Anterior cingulate cortex (tissue), 58 donors: ENCODE measurements around the gene STRIT1.

Experiments
- DNase-seq, 58 donors: peaks; one replicate each; lab custom pipeline; 2025; lab: John Stamatoyannopoulos, UW

The STRIT1 gene

GRCh38 chr3:155293516-155293915, at the start of gene STRIT1:
Gene STRIT1 (minus strand): TSS chr3:155293683.
- no peak for DNase-seq

- peak in 12 of 58 donors; percentile 2 to 51 (median 16) for DNase-seq
These were observed 48.9 kb upstream of the STRIT1 start for GRCh38 chr3:155342344-155342743.

- DNase-seq: no peak
These were observed 45.6 kb upstream of the STRIT1 start for GRCh38 chr3:155339052-155339451.

GRCh38 chr3:155335724-155336354, 42.4 kb upstream of the STRIT1 start:
- DNase-seq: no peak

GRCh38 chr3:155334914-155335723, 41.6 kb upstream of the STRIT1 start:
- DNase-seq: peak in 1 of 58 donors; percentile 1

GRCh38 chr3:155334215-155334913, 40.9 kb upstream of the STRIT1 start:
- no peak for DNase-seq

- DNase-seq: no peak
These were observed 39.2 kb upstream of the STRIT1 start for GRCh38 chr3:155332716-155333115.

- DNase-seq: no peak
These were observed 37.6 kb upstream of the STRIT1 start for GRCh38 chr3:155331078-155331477.

- no peak for DNase-seq
These were observed 36.9 kb upstream of the STRIT1 start for GRCh38 chr3:155330370-155330769.

GRCh38 chr3:155329513-155330048, 36.1 kb upstream of the STRIT1 start:
- DNase-seq: no peak

GRCh38 chr3:155327871-155328270, 34.4 kb upstream of the STRIT1 start:
- DNase-seq: no peak

GRCh38 chr3:155327430-155327829, 33.9 kb upstream of the STRIT1 start:
- no peak for DNase-seq

GRCh38 chr3:155326901-155327300, 33.4 kb upstream of the STRIT1 start:
- DNase-seq: no peak

- DNase-seq: no peak
These were observed 32.8 kb upstream of the STRIT1 start for GRCh38 chr3:155326244-155326643.

GRCh38 chr3:155325263-155325835, 31.9 kb upstream of the STRIT1 start:
- no peak for DNase-seq

GRCh38 chr3:155323063-155323666, 29.7 kb upstream of the STRIT1 start:
- peak in 10 of 58 donors; percentile 0 to 56 (median 16) for DNase-seq

- no peak for DNase-seq
These were observed 27.9 kb upstream of the STRIT1 start for GRCh38 chr3:155321418-155321817.

GRCh38 chr3:155320934-155321333, 27.5 kb upstream of the STRIT1 start:
- DNase-seq: no peak

- no peak for DNase-seq
These were observed 25.3 kb upstream of the STRIT1 start for GRCh38 chr3:155318740-155319139.

GRCh38 chr3:155317211-155317610, 23.7 kb upstream of the STRIT1 start:
- DNase-seq: no peak
